ENCODE measurements around the gene KCNQ2. TPM values are rescaled to one million over a fixed set of nuclear protein-coding genes. Genes with fewer than 3 reads are reported as not detected.

The KCNQ2 gene
- total RNA-seq, 1 donor from 2014 or later = not detected

- Mint-ChIP-seq H3K9me3 (no peaks in the 10 kb centered on the region), H3K27ac (no peak overlapping the region), H3K4me3 (no peak overlapping the region), H3K27me3 (ENCODE audit: insufficient read depth) (peaks cover 2% of the 10 kb centered on the region), H3K36me3 (ENCODE audit: low read depth) (no peaks in the 10 kb centered on the region), H3K4me1 (ENCODE audit: low read depth) (no peaks in the 10 kb centered on the region)
- intact Hi-C loops (cut with micrococcal nuclease) = no loop called here
- no peak for DNase-seq (ENCODE audit: low spot score)
Observed at GRCh38 chr20:63423751-63424150, 48.7 kb downstream of the KCNQ2 start.

- Mint-ChIP-seq H3K4me1 (ENCODE audit: low read depth) (no peaks in the 10 kb centered on the region), H3K9me3 (no peaks in the 10 kb centered on the region), H3K27ac (no peak overlapping the region), H3K4me3 (no peak overlapping the region), H3K36me3 (ENCODE audit: low read depth) (no peaks in the 10 kb centered on the region), H3K27me3 (ENCODE audit: insufficient read depth) (peaks cover 2% of the 10 kb centered on the region)
- no peak for DNase-seq (ENCODE audit: low spot score)
- intact Hi-C loops (cut with micrococcal nuclease) = no loop called here
Observed at GRCh38 chr20:63422653-63423052, 49.8 kb downstream of the KCNQ2 start.

DNA sequence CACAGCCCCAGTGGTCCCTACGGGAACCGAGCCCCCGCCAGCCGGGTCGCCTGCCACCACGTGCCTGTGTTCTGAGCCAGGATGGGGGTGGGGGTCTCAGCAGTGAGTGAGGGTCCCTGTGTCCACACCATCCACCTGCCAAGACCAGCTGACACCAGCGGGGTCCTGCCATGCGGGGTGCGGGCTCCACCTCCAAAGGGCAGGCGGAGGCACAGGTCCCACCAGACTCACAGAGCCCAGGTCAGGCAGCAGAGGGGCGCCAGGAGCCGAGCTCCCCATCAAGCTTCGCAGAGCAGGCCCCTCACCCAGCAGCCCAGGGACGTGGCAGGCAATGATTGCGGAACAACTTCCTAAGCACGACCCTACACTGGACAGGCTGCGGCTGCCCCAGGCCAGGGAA is 50.5 kb downstream of the KCNQ2 start:
- Mint-ChIP-seq H3K4me3 (no peak overlapping the region), H3K27ac (no peak overlapping the region), H3K27me3 (ENCODE audit: insufficient read depth) (peaks cover 2% of the 10 kb centered on the region), H3K36me3 (ENCODE audit: low read depth) (no peaks in the 10 kb centered on the region), H3K4me1 (ENCODE audit: low read depth) (no peaks in the 10 kb centered on the region), H3K9me3 (no peaks in the 10 kb centered on the region)
- DNase-seq (ENCODE audit: low spot score) = no peak
- intact Hi-C loops (cut with micrococcal nuclease) = no loop called here

GRCh38 chr20:63421094-63421692 is 51.3 kb downstream of the KCNQ2 start:
- Mint-ChIP-seq H3K9me3 (no peaks in the 10 kb centered on the region), H3K4me3 (no peak overlapping the region), H3K27ac (no peak overlapping the region), H3K36me3 (ENCODE audit: low read depth) (no peaks in the 10 kb centered on the region), H3K4me1 (ENCODE audit: low read depth) (no peaks in the 10 kb centered on the region), H3K27me3 (ENCODE audit: insufficient read depth) (peaks cover 2% of the 10 kb centered on the region)
- no peak for DNase-seq (ENCODE audit: low spot score)
- intact Hi-C loops (cut with micrococcal nuclease) = no loop called here

DNA sequence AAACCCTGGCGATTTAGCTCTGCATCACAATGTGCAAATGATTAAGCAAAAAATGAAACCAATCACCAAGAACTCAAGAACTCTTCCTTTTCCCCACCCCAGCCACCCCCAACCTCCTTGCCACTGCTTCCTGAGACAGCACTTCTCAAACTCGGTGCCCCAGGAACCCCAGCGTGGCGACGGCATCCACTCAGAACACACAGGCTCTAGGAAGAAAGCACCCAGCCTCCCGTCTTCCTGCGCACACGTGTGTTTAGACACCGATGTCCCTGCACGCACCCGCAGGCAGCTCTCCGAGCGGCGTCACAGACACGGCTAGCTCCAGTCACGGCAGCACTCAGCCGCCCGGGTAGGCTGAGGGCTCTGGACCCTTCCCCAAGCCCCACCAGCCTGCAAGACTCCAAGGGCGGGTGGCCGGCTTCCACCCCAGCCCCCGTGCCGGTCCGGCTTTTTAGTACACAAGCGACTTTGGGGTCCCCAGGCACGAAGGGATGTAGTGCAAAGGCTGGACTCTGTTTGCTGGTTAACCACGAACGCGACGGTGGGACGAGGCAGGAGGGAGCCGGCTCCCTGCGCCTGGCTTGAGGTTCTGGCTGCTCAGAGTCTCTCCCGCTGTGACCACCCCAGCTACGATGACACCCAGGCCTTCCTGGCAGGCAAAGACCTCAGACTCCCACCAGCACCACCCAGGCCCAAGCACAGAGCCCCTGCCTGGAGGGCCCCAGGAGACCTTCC is 51.9 kb downstream of the KCNQ2 start:
- no peak for DNase-seq (ENCODE audit: low spot score)
- no peaks in the 10 kb centered on the region for H3K36me3 Mint-ChIP-seq (ENCODE audit: low read depth)
- intact Hi-C loops (cut with micrococcal nuclease) = no loop called here
- H3K27me3 Mint-ChIP-seq (ENCODE audit: insufficient read depth) = peaks cover 2% of the 10 kb centered on the region
- H3K4me3 Mint-ChIP-seq = no peak overlapping the region
- H3K4me1 Mint-ChIP-seq (ENCODE audit: low read depth) = no peaks in the 10 kb centered on the region
- H3K9me3 Mint-ChIP-seq = no peaks in the 10 kb centered on the region
- H3K27ac Mint-ChIP-seq = no peak overlapping the region

- no peaks in the 10 kb centered on the region for H3K36me3 Mint-ChIP-seq (ENCODE audit: low read depth)
- no peak for DNase-seq (ENCODE audit: low spot score)
- intact Hi-C loops (cut with micrococcal nuclease) = no loop called here
- no peaks in the 10 kb centered on the region for H3K9me3 Mint-ChIP-seq
- H3K4me1 Mint-ChIP-seq (ENCODE audit: low read depth) = no peaks in the 10 kb centered on the region
- H3K4me3 Mint-ChIP-seq = no peak overlapping the region
- H3K27me3 Mint-ChIP-seq (ENCODE audit: insufficient read depth) = peaks cover 2% of the 10 kb centered on the region
- H3K27ac Mint-ChIP-seq = no peak overlapping the region
Observed at GRCh38 chr20:63419299-63419698, 53.2 kb downstream of the KCNQ2 start.

DNA sequence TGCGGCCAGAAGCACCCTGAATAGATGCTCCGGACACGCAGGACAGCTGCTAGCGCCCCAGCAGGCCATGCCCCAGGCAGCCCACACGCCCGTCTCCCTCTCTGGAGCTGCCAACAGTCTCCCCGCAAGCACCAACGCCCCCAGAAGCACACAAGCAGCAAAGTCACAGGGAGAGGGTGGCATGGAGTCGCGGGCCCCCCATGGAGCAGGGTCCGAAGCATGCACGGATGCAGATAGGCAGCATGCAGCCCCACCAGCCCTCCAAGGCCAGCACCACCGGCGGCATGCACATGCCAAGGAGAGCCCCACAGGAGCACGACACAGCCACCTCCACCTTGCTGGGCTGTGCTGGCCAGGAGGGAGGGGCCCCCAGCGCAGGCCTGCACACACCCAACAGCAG is 53.8 kb downstream of the KCNQ2 start:
- Mint-ChIP-seq H3K9me3 (no peaks in the 10 kb centered on the region), H3K36me3 (ENCODE audit: low read depth) (no peaks in the 10 kb centered on the region), H3K4me3 (no peak overlapping the region), H3K4me1 (ENCODE audit: low read depth) (no peaks in the 10 kb centered on the region), H3K27ac (no peak overlapping the region), H3K27me3 (ENCODE audit: insufficient read depth) (peaks cover 2% of the 10 kb centered on the region)
- no peak for DNase-seq (ENCODE audit: low spot score)
- intact Hi-C loops (cut with micrococcal nuclease) = no loop called here

DNA sequence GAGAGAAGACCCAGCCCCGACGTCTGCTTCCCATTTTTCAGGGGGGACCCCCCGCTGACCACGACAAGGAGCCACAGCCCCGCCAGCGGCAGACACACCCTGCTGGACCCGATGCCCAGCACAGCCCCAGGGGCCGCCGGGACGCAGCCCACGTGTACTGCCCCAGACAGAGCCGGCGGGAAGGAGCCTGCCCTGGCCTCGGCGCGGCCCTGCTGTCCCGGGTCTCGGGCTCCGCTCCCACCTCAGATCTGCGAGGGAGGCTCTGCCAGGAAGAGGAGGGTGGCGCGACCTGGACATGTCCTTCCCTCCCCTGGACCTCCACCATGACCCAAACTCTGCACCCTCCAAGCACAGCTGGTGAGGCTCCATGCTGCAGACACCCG is 54.7 kb downstream of the KCNQ2 start:
- Mint-ChIP-seq H3K27me3 (ENCODE audit: insufficient read depth) (peaks cover 2% of the 10 kb centered on the region), H3K27ac (no peak overlapping the region), H3K36me3 (ENCODE audit: low read depth) (no peaks in the 10 kb centered on the region), H3K4me1 (ENCODE audit: low read depth) (no peaks in the 10 kb centered on the region), H3K4me3 (no peak overlapping the region), H3K9me3 (no peaks in the 10 kb centered on the region)
- intact Hi-C loops (cut with micrococcal nuclease) = no loop called here
- DNase-seq (ENCODE audit: low spot score) = no peak

- Mint-ChIP-seq H3K4me1 (ENCODE audit: low read depth) (no peaks in the 10 kb centered on the region), H3K4me3 (no peak overlapping the region), H3K36me3 (ENCODE audit: low read depth) (no peaks in the 10 kb centered on the region), H3K9me3 (no peaks in the 10 kb centered on the region), H3K27me3 (ENCODE audit: insufficient read depth) (peaks cover 2% of the 10 kb centered on the region), H3K27ac (no peak overlapping the region)
- intact Hi-C loops (cut with micrococcal nuclease) = no loop called here
- DNase-seq (ENCODE audit: low spot score) = no peak
Observed at GRCh38 chr20:63417097-63417737, 55.2 kb downstream of the KCNQ2 start.

DNA sequence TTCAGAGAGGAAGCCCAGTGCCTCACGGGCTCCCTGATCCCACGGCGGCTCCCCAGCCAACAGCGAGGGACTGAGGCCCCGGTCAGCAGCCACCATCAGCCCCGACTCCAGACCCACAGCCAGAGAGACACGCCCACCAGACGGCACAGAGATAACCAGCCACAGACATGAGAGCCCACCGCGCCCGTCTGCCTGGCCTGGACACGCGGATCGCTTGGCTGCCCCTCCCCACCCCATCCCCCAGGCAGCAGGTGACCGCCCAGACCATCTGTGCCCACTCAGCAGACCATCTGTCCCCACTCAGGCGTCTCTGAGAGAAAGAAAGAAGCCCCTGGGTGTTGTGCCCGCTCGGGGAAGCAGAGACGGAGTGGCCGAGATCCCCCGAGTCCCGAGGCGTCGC is 55.8 kb downstream of the KCNQ2 start:
- H3K4me1 Mint-ChIP-seq (ENCODE audit: low read depth) = no peaks in the 10 kb centered on the region
- H3K36me3 Mint-ChIP-seq (ENCODE audit: low read depth) = no peaks in the 10 kb centered on the region
- peaks cover 2% of the 10 kb centered on the region for H3K27me3 Mint-ChIP-seq (ENCODE audit: insufficient read depth)
- no peaks in the 10 kb centered on the region for H3K9me3 Mint-ChIP-seq
- H3K4me3 Mint-ChIP-seq = no peak overlapping the region
- DNase-seq (ENCODE audit: low spot score) = no peak
- intact Hi-C loops (cut with micrococcal nuclease) = no loop called here
- H3K27ac Mint-ChIP-seq = no peak overlapping the region

- no peak for DNase-seq (ENCODE audit: low spot score)
- Mint-ChIP-seq H3K27ac (no peak overlapping the region), H3K4me1 (ENCODE audit: low read depth) (no peaks in the 10 kb centered on the region), H3K36me3 (ENCODE audit: low read depth) (no peaks in the 10 kb centered on the region), H3K9me3 (no peaks in the 10 kb centered on the region), H3K27me3 (ENCODE audit: insufficient read depth) (peaks cover under 1% of the 10 kb centered on the region), H3K4me3 (no peak overlapping the region)
- intact Hi-C loops (cut with micrococcal nuclease) = no loop called here
Observed at GRCh38 chr20:63415647-63416391, 56.6 kb downstream of the KCNQ2 start.

- DNase-seq (ENCODE audit: low spot score) = no peak
- no peak overlapping the region for H3K27ac Mint-ChIP-seq
- H3K27me3 Mint-ChIP-seq (ENCODE audit: insufficient read depth) = no peaks in the 10 kb centered on the region
- intact Hi-C loops (cut with micrococcal nuclease) = no loop called here
- H3K9me3 Mint-ChIP-seq = no peaks in the 10 kb centered on the region
- no peak overlapping the region for H3K4me3 Mint-ChIP-seq
- H3K4me1 Mint-ChIP-seq (ENCODE audit: low read depth) = no peaks in the 10 kb centered on the region
- H3K36me3 Mint-ChIP-seq (ENCODE audit: low read depth) = no peaks in the 10 kb centered on the region
Observed at GRCh38 chr20:63414720-63415430, 57.6 kb downstream of the KCNQ2 start.

Measured in activated T-helper 1 cell treated with anti-CD3 and anti-CD28 coated beads, Interleukin-12 subunit alpha, Interleukin-12 subunit beta, Interleukin-2, Interleukin-4 antibody, amounts not matched to agents 30 ng/mL and 10 ng/mL and 1 ng/mL, durations not matched to agents 14 hours and 24 hours and 36 hours (primary cell).